ENCODE data around the gene RGL3. TPM values are rescaled to one million over a fixed set of nuclear protein-coding genes. Genes with fewer than 3 reads are reported as not detected.

Gene RGL3
- total RNA-seq, 1 experiment from 2014 or later: 65.9 TPM

- no peaks in the 10 kb centered on the region; a peak in 1 of 5 replicates for H3K9me3 Mint-ChIP-seq
- H4K8ac ChIP-seq (replicated peaks; ENCODE audit: insufficient read length, low read depth, low read length): no peak overlapping the region
- no peak overlapping the region for H3K4me2 ChIP-seq (ENCODE audit: insufficient read depth, insufficient read length, low read length)
- H3K4me1 Mint-ChIP-seq: peaks cover 9 to 27% of the 10 kb centered on the region in 2 experiments
- no peak overlapping the region for H4K91ac ChIP-seq (ENCODE audit: insufficient read length, low read depth, low read length)
- no peaks in the 10 kb centered on the region for H3K4me1 ChIP-seq (ENCODE audit: insufficient read depth, low read length)
- no peaks in the 10 kb centered on the region for H3K9me3 ChIP-seq (ENCODE audit: control insufficient read depth, low read depth, low read length)
- no peak overlapping the region for H3K4me3 Mint-ChIP-seq
- H2BK5ac ChIP-seq (ENCODE audit: insufficient read length, low read length): no peak overlapping the region
- H3K27me3 ChIP-seq (ENCODE audit: insufficient read depth, low read length): no peaks in the 10 kb centered on the region
- H4K5ac ChIP-seq (ENCODE audit: insufficient read length, low read depth, low read length): no peak overlapping the region
- no CpG with 5 or more reads among the region's 20 CpGs for WGBS (ENCODE audit: extremely low coverage, insufficient read length, low lambda C conversion rate)
- no peaks in the 10 kb centered on the region for H3K36me3 Mint-ChIP-seq (ENCODE audit: insufficient read depth in 1 of 3, low read depth in 3 of 3)
- no peak overlapping the region for H3T11ph ChIP-seq (ENCODE audit: low read length)
- H3K27ac ChIP-seq (ENCODE audit: insufficient read length, low read depth, low read length): no peak overlapping the region
- H3K79me1 ChIP-seq (ENCODE audit: insufficient read depth, low read depth, low read length, poor library complexity, severe bottlenecking): no peaks in the 10 kb centered on the region
- no peak for TF ChIP-seq CTCF (conservative IDR thresholded peaks at IDR 0.05)
- no peak overlapping the region for H2BK15ac ChIP-seq (ENCODE audit: low read depth, low read length)
- no peak overlapping the region for H3K27ac Mint-ChIP-seq
- H2AK5ac ChIP-seq (ENCODE audit: insufficient read length, low read length): no peak overlapping the region
- peaks cover 4% of the 10 kb centered on the region; the same call in 1 of the 2 replicates for H3K27me3 Mint-ChIP-seq (ENCODE audit: low read depth)
- H3K9ac ChIP-seq (ENCODE audit: extremely low read depth, insufficient read length, low read length): no peak overlapping the region
- no peak overlapping the region for H3K23ac ChIP-seq (ENCODE audit: insufficient read length, low read depth, low read length)
- no peaks in the 10 kb centered on the region for H3K79me2 ChIP-seq (ENCODE audit: insufficient read depth, low read length)
- no peak overlapping the region for H2BK120ac ChIP-seq (ENCODE audit: low read depth, low read length, poor library complexity, severe bottlenecking)
- no peak overlapping the region for H2BK20ac ChIP-seq (ENCODE audit: low read depth, low read length, poor library complexity, severe bottlenecking)
- H3K56ac ChIP-seq (ENCODE audit: insufficient read length, low read depth, low read length): no peak overlapping the region
- H3K18ac ChIP-seq (ENCODE audit: insufficient read length, low read depth, low read length): no peak overlapping the region
- H3K23me2 ChIP-seq (ENCODE audit: insufficient read length, low read depth, low read length, poor library complexity, severe bottlenecking): no peaks in the 10 kb centered on the region
- no peak overlapping the region for H3K14ac ChIP-seq (ENCODE audit: insufficient read depth, low read length)
- no peak for DNase-seq
- no peak overlapping the region for H2BK12ac ChIP-seq (ENCODE audit: insufficient read length, low read depth, low read length)
- H3K4ac ChIP-seq (ENCODE audit: low read depth, low read length): no peak overlapping the region
- H2AFZ ChIP-seq (ENCODE audit: low read length): no peak overlapping the region
- H4K20me1 ChIP-seq (ENCODE audit: control insufficient read depth, insufficient read depth, insufficient read length): no peaks in the 10 kb centered on the region
Observed at GRCh38 chr19:11457831-11458230, 38.7 kb upstream of the RGL3 start.

Data from H9 (cell line).